Measurements from ENCODE around the gene HEXD. TPM values are rescaled to one million over a fixed set of nuclear protein-coding genes. Genes with fewer than 3 reads are reported as not detected.

HEXD gene
- total RNA-seq, 1 donor from 2014 or later, result 49.7 TPM

- no peak overlapping the region for H3K27ac Mint-ChIP-seq
- no peaks in the 10 kb centered on the region for H3K9me3 Mint-ChIP-seq
- H3K4me1 Mint-ChIP-seq (ENCODE audit: unreplicated experiment), result no peaks in the 10 kb centered on the region
- H3K27me3 Mint-ChIP-seq, result no peaks in the 10 kb centered on the region
- DNase-seq (ENCODE audit: extremely low spot score, unreplicated experiment), result no peak
- H3K4me3 Mint-ChIP-seq, result no peak overlapping the region
- TF ChIP-seq CTCF (conservative IDR thresholded peaks at IDR 0.05), result no peak
- peaks cover 33% of the 10 kb centered on the region for H3K36me3 Mint-ChIP-seq
Measured at GRCh38 chr17:82468692-82469091, 50.5 kb downstream of the HEXD start.

DNA sequence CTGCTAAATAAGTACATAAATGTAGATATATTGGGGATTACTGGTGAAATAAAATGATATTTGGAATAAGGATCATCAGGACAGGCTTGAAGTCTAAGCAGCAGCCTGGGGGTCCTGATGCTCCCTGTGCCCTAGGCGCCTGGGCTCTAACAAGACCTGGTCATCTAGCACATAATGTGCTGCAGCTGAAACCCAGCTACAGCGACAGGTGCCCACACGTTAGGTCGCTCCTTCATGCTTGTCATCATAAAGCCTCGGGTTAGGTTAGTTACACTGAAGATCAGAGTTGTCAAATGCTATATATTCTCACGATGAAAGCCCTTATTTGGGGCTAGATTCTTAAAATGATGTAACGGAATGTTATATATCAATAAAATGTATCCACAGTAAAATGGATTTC, 51.9 kb downstream of the HEXD start:
- Mint-ChIP-seq H3K27ac (no peak overlapping the region), H3K4me1 (ENCODE audit: unreplicated experiment) (no peaks in the 10 kb centered on the region), H3K9me3 (no peaks in the 10 kb centered on the region), H3K4me3 (no peak overlapping the region), H3K27me3 (no peaks in the 10 kb centered on the region), H3K36me3 (peaks cover 27% of the 10 kb centered on the region)
- no peak for DNase-seq (ENCODE audit: extremely low spot score, unreplicated experiment)
- no peak for TF ChIP-seq CTCF (conservative IDR thresholded peaks at IDR 0.05)

GRCh38 chr17:82474223-82475010, 56.3 kb downstream of the HEXD start:
- Mint-ChIP-seq H3K9me3 (no peaks in the 10 kb centered on the region), H3K4me1 (ENCODE audit: unreplicated experiment) (no peaks in the 10 kb centered on the region), H3K36me3 (peaks cover 16% of the 10 kb centered on the region), H3K4me3 (no peak overlapping the region), H3K27me3 (no peaks in the 10 kb centered on the region), H3K27ac (no peak overlapping the region)
- DNase-seq (ENCODE audit: extremely low spot score, unreplicated experiment), result no peak
- no peak for TF ChIP-seq CTCF (conservative IDR thresholded peaks at IDR 0.05)

GRCh38 chr17:82475458-82475857, 57.3 kb downstream of the HEXD start:
- no peaks in the 10 kb centered on the region for H3K27me3 Mint-ChIP-seq
- H3K36me3 Mint-ChIP-seq, result peaks cover 11% of the 10 kb centered on the region
- H3K4me3 Mint-ChIP-seq, result no peak overlapping the region
- no peaks in the 10 kb centered on the region for H3K9me3 Mint-ChIP-seq
- TF ChIP-seq CTCF (conservative IDR thresholded peaks at IDR 0.05), result no peak
- DNase-seq (ENCODE audit: extremely low spot score, unreplicated experiment), result no peak
- H3K4me1 Mint-ChIP-seq (ENCODE audit: unreplicated experiment), result no peaks in the 10 kb centered on the region
- H3K27ac Mint-ChIP-seq, result no peak overlapping the region

- Mint-ChIP-seq H3K27me3 (no peaks in the 10 kb centered on the region), H3K4me1 (ENCODE audit: unreplicated experiment) (no peaks in the 10 kb centered on the region), H3K36me3 (peaks cover 15% of the 10 kb centered on the region), H3K4me3 (no peak overlapping the region), H3K27ac (no peak overlapping the region), H3K9me3 (no peaks in the 10 kb centered on the region)
- DNase-seq (ENCODE audit: extremely low spot score, unreplicated experiment), result no peak
- no peak for TF ChIP-seq CTCF (conservative IDR thresholded peaks at IDR 0.05)
Measured at GRCh38 chr17:82477934-82478333, 59.8 kb downstream of the HEXD start.
